ENCODE data around the gene KCP.

GRCh38 chr7:128895320-128895719 lies 15.2 kb downstream of the KCP start:
- TF ChIP-seq REST (IDR thresholded peaks at IDR 0.05; ENCODE audit: borderline replicate concordance) (no peak), CTCF (IDR thresholded peaks at IDR 0.05; ENCODE audit: poor library complexity, severe bottlenecking) (no peak), EZH2 (IDR thresholded peaks at IDR 0.05; ENCODE audit: borderline replicate concordance, insufficient read depth, low read length, poor library complexity, severe bottlenecking) (no peak)
